AG09319 (cell line): ENCODE data around the gene DHRS3.

Source experiments
- DNase-seq: peaks from one replicate; pipeline ENCODE4 v3.0.0-alpha.2; 2010; ENCODE audit warnings: low read depth; ENCODE audit errors: extremely low read depth
- TF ChIP-seq, protein P1 (sequence below): IDR thresholded peaks from 2 replicates; pipeline ENCODE4 v1.5.1; 2011; ENCODE audit warnings: low read depth, mild to moderate bottlenecking, inconsistent platforms, low read length, moderate library complexity

Gene DHRS3

GRCh38 chr1:12582649-12583048 is 35.4 kb downstream of the DHRS3 start:
- DNase-seq: no peak
- TF ChIP-seq, protein P1, sequence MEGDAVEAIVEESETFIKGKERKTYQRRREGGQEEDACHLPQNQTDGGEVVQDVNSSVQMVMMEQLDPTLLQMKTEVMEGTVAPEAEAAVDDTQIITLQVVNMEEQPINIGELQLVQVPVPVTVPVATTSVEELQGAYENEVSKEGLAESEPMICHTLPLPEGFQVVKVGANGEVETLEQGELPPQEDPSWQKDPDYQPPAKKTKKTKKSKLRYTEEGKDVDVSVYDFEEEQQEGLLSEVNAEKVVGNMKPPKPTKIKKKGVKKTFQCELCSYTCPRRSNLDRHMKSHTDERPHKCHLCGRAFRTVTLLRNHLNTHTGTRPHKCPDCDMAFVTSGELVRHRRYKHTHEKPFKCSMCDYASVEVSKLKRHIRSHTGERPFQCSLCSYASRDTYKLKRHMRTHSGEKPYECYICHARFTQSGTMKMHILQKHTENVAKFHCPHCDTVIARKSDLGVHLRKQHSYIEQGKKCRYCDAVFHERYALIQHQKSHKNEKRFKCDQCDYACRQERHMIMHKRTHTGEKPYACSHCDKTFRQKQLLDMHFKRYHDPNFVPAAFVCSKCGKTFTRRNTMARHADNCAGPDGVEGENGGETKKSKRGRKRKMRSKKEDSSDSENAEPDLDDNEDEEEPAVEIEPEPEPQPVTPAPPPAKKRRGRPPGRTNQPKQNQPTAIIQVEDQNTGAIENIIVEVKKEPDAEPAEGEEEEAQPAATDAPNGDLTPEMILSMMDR: no peak

GRCh38 chr1:12581179-12581578 is 36.8 kb downstream of the DHRS3 start:
- peak; percentile 61 for DNase-seq
- TF ChIP-seq, protein P1: no peak; the same call in 1 of the 2 replicates

- DNase-seq: peak; percentile 77
- TF ChIP-seq, protein P1: no peak
Measured at GRCh38 chr1:12580054-12580887, 37.7 kb downstream of the DHRS3 start.

DNA sequence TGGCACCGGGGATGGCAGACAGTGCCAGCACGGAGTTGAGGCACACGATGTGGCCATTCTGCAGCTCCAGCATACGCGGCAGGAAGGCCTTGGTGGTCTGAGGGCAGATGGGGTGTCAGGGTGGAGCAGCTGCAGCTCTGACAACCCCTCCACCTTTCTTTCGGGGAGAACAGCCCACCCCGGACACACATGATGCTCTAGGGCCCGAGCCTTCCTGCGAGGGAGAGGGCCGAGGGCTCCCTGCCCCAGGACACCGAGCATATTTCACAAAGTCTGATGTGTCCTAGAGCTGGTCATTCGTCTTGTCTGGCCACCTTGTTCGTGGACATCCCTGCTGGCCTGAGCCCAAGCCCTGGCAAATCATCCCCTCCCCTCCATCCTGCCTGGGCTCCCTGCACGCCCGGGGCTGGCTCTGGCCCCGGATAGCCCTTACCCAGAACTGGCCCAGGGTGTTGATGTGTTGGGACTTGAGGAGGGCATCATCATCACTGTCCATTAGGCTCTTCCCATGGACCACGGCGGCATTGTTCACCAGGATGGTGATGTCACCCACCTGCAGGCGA is 39.1 kb downstream of the DHRS3 start:
- DNase-seq: no peak
- TF ChIP-seq, protein P1: no peak

GRCh38 chr1:12577020-12577419 is 41.0 kb downstream of the DHRS3 start:
- TF ChIP-seq, protein P1: no peak
- no peak for DNase-seq

DNA sequence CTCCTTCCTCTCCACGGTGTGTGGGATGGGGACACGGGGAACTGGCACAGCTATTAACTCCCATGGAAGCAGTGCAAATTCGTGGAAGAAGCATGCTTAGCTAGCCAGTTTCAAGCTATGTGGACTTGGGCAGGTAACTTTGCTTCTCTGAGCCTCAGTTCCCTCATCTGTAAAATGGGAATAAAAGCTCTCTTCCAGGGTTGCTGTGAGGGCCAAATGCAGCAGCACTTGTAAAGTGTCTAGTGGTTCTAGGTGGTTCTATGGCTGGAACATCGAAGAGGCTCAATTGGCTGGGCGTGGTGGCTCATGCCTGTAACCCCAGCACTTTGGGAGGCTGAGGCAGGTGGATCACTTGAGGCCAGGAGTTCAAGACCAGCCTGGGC is 43.3 kb downstream of the DHRS3 start:
- DNase-seq: no peak
- TF ChIP-seq, protein P1: no peak

GRCh38 chr1:12573015-12573825 is 44.8 kb downstream of the DHRS3 start:
- no peak for DNase-seq
- TF ChIP-seq, protein P1: no peak
